Uterus (tissue), 2 donors: ENCODE results near the gene AIP.

Experiments used
- POLR2A ChIP-seq, 2 donors: fragments of 450-650 bp; IDR thresholded peaks; one replicate each; pipeline ENCODE4 v1.6.1; 2016; ENCODE audit warnings: antibody characterized with exemption in 2 of 2, mild to moderate bottlenecking in 1 of 2, moderate library complexity in 1 of 2
- TF ChIP-seq, protein P1 (sequence below), 4 experiments: fragments of 200-600 bp in 2 of 4; fragments of 450-650 bp in 2 of 4; sonication (generic) in 2 of 4; IDR thresholded peaks; one replicate each; pipeline ENCODE4 v1.5.1; 2016 to 2019; ENCODE audit warnings: antibody characterized with exemption in 4 of 4, mild to moderate bottlenecking in 2 of 4, moderate library complexity in 1 of 4

DNA sequence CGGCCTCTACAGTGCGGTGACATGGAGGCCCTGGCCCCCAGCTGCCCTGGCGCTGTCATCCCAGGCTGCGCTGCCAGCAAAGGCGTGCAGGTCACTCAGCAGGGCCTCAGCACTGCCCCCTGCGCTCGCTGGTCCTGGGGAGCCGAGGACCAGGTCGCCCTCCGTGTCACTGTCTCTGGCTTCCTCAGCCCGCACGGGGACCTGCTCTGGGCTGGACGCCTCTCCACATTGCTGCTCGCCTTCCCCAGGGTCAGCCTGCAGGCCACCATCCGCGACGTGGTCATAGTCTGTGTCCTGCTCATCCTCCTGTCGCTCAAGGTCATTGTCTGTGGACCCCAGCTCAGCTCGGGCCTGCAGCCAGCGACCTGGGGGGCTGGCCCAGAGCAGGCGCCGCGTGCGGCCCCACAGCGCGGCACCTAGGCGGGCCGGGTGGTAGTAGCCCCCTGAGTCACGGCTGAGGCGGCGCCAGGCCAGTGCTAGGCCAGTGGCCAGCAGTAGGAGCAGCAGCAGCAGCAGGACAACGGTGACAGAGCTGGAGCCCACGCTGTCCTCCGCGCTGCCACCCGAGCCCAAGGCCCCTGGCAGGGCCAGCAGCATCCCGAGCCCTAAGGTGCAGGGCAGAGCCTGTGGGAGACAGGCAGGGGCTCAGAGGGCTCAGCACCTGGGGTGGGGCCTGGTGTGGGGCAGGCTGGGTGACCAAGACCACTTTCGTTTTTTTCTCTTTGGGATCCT lies 46.9 kb upstream of the AIP start:
- no peak for TF ChIP-seq POLR2A (IDR thresholded peaks at IDR 0.05)
- TF ChIP-seq, protein P1, sequence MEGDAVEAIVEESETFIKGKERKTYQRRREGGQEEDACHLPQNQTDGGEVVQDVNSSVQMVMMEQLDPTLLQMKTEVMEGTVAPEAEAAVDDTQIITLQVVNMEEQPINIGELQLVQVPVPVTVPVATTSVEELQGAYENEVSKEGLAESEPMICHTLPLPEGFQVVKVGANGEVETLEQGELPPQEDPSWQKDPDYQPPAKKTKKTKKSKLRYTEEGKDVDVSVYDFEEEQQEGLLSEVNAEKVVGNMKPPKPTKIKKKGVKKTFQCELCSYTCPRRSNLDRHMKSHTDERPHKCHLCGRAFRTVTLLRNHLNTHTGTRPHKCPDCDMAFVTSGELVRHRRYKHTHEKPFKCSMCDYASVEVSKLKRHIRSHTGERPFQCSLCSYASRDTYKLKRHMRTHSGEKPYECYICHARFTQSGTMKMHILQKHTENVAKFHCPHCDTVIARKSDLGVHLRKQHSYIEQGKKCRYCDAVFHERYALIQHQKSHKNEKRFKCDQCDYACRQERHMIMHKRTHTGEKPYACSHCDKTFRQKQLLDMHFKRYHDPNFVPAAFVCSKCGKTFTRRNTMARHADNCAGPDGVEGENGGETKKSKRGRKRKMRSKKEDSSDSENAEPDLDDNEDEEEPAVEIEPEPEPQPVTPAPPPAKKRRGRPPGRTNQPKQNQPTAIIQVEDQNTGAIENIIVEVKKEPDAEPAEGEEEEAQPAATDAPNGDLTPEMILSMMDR (IDR thresholded peaks at IDR 0.05), result no peak
